Osteocyte (in vitro differentiated cells): ENCODE measurements around the gene DHCR7. TPM values are rescaled to one million over a fixed set of nuclear protein-coding genes. Genes with fewer than 3 reads are reported as not detected.

Experiments used
- DNase-seq: peaks from one replicate; pipeline ENCODE4 v3.0.0; 2021; ENCODE audit warnings: mixed read lengths; ENCODE audit not compliant: unreplicated experiment; ENCODE audit errors: extremely low spot score
- H3K27ac Mint-ChIP-seq: one replicate; pipeline ENCODE4 v1.8.0; 2021; ENCODE audit warnings: mild to moderate bottlenecking, mixed read lengths; ENCODE audit not compliant: unreplicated experiment
- H3K27me3 Mint-ChIP-seq: one replicate; pipeline ENCODE4 v1.8.0; 2021; ENCODE audit warnings: mixed read lengths; ENCODE audit not compliant: unreplicated experiment
- H3K36me3 Mint-ChIP-seq: one replicate; pipeline ENCODE4 v1.8.0; 2021; ENCODE audit warnings: mixed read lengths; ENCODE audit not compliant: unreplicated experiment
- H3K4me1 Mint-ChIP-seq: one replicate; pipeline ENCODE4 v1.8.0; 2021; ENCODE audit warnings: mixed read lengths; ENCODE audit not compliant: unreplicated experiment
- H3K4me3 Mint-ChIP-seq: one replicate; pipeline ENCODE4 v1.8.0; 2021; ENCODE audit warnings: mild to moderate bottlenecking, moderate library complexity, mixed read lengths; ENCODE audit not compliant: unreplicated experiment
- H3K9me3 Mint-ChIP-seq: one replicate; pipeline ENCODE4 v1.8.0; 2021; ENCODE audit warnings: mixed read lengths; ENCODE audit not compliant: unreplicated experiment
- CTCF ChIP-seq: fragments of 200-600 bp; sonication (generic); IDR thresholded peaks from 2 replicates; pipeline ENCODE4 v1.5.0; 2021; ENCODE audit warnings: antibody characterized with exemption, mild to moderate bottlenecking, moderate library complexity
- total RNA-seq: library from RNA; stranded (reverse); gene quantifications from 2 replicates; pipeline ENCODE4 v1.2.1, GENCODE V29; 2021

Gene DHCR7
- total RNA-seq, 1 donor from 2014 or later, result 30.2 TPM

- Mint-ChIP-seq H3K9me3 (no peaks in the 10 kb centered on the region), H3K27me3 (no peaks in the 10 kb centered on the region), H3K4me3 (no peak overlapping the region), H3K36me3 (peaks cover 37% of the 10 kb centered on the region), H3K4me1 (no peaks in the 10 kb centered on the region), H3K27ac (no peak overlapping the region)
- no peak for DNase-seq
- no peak for TF ChIP-seq CTCF
Measured at GRCh38 chr11:71461696-71462095, 13.5 kb upstream of the DHCR7 start.

GRCh38 chr11:71459767-71460320, 11.7 kb upstream of the DHCR7 start:
- no peak for TF ChIP-seq CTCF
- DNase-seq, result no peak
- no peak overlapping the region for H3K27ac Mint-ChIP-seq
- H3K4me1 Mint-ChIP-seq, result no peaks in the 10 kb centered on the region
- H3K4me3 Mint-ChIP-seq, result no peak overlapping the region
- no peaks in the 10 kb centered on the region for H3K9me3 Mint-ChIP-seq
- H3K36me3 Mint-ChIP-seq, result peaks cover 43% of the 10 kb centered on the region
- no peaks in the 10 kb centered on the region for H3K27me3 Mint-ChIP-seq

GRCh38 chr11:71459076-71459766, 11.0 kb upstream of the DHCR7 start:
- H3K4me3 Mint-ChIP-seq, result no peak overlapping the region

GRCh38 chr11:71458146-71459070, 10.2 kb upstream of the DHCR7 start:
- Mint-ChIP-seq H3K27me3 (no peaks in the 10 kb centered on the region), H3K36me3 (peaks cover 43% of the 10 kb centered on the region), H3K27ac (no peak overlapping the region), H3K4me1 (peaks cover 11% of the 10 kb centered on the region), H3K9me3 (no peaks in the 10 kb centered on the region), H3K4me3 (no peak overlapping the region)
- no peak for DNase-seq
- no peak for TF ChIP-seq CTCF

More at GRCh38 chr11:71459076-71459766, 11.0 kb upstream of the DHCR7 start:
- Mint-ChIP-seq H3K4me1 (peaks cover 4% of the 10 kb centered on the region), H3K27me3 (no peaks in the 10 kb centered on the region), H3K9me3 (no peaks in the 10 kb centered on the region), H3K36me3 (peaks cover 43% of the 10 kb centered on the region), H3K27ac (no peak overlapping the region)
- DNase-seq, result no peak
- no peak for TF ChIP-seq CTCF

GRCh38 chr11:71456831-71457230, 8.6 kb upstream of the DHCR7 start:
- Mint-ChIP-seq H3K27me3 (no peaks in the 10 kb centered on the region), H3K36me3 (peaks cover 43% of the 10 kb centered on the region), H3K4me1 (peaks cover 17% of the 10 kb centered on the region), H3K9me3 (no peaks in the 10 kb centered on the region), H3K27ac (no peak overlapping the region), H3K4me3 (no peak overlapping the region)
- no peak for DNase-seq
- no peak for TF ChIP-seq CTCF
